GM18520 (cell line): Measurements from ENCODE around the gene PALM3.

Experiments used
- ATAC-seq: cut with Tn5 transposase; IDR thresholded peaks from one replicate; pipeline ENCODE4 v1.9.1; 2021; ENCODE audit not compliant: unreplicated experiment

The PALM3 gene, protein sequence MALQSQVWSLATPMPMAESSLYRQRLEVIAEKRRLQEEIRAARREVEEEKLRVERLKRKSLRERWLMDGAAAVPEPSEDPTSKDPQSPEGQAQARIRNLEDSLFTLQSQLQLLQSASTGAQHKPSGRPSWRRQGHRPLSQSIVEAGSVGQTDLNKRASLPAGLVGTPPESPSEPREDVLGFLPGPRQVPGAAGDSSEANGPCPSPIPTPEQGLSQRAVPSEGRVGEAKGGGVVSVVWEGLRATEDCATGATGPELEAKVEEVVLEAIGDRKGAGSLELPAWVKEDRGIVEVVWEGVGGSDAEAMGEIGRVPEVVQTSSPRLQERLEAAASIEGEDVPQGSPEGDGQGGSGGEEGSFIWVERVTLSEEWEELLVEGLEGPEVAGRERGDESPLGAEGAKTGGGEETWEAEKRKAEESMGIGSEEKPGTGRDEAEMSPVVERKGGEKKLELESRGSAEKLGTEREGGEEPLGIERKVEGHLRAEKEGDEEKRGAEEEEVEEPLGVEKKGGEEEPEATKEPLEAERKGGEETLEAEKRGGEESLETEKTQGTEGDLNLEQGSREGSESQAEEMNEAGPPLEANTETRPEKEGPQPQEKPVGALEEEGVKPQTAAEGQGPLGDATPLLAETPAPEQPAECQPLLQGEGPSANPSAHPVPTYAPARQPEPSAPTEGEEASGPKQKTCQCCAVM

DNA sequence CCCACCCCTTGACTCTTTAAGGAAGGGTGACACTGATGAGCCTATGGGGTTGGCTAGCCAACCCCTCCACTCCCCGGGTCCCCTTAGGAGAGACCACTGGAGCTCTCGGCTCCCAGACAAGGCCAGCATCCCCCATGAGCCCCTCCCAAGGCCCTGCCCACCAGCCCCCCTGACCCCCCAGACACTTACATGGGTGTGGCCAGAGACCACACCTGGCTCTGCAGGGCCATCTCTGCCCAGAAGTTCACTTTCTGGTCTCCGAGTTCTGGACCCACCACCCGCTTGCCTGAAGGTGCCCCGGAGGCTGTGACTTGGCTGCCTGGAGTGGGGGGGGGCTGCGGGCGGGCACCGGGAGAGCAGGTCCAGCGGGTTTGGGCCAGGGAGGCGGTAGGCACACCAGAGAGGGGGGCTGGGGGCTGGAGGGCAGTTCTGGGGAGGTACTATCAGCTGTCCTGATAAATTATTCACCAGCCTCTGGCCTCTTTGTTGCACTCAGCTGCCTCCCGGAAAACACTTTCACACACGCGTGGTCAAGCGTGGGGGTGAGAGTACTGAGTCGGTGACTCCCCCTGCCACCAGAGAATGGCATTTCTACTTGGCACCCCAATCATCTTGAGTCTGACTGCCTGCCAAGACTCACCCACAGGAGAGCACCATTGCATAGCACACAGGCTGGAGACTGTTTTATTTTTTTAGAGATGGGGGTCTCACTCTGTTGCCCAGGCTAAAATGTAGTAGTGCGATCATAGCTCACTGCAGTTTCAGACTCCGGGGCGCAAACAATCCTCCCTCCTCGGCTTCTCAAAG, at the start of gene PALM3:
Gene PALM3 (minus strand): TSS at position 326 of the 807 bp plus-strand sequence. CDS start 96 bp downstream, at position 230.
- no peak for ATAC-seq

DNA sequence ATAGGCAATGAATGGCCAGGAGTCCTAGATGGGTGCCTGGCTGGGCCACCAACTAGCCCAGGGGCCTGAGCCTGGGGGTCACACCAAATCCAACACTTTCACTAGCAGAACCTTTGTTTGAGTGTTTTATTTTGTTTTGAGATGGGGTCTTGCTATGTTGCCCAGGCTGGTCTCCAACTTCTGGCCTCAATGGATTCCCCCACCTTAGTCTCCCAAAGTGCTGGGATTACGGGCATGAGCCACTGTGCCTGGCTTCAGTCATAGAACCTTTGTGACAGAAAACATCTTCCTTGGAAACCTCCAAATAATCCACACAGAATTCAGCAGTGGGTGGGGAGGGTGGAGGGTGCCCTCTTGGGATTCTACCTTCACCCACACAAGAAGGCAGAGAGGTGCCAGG, 49.6 kb upstream of the PALM3 start:
- no peak for ATAC-seq

DNA sequence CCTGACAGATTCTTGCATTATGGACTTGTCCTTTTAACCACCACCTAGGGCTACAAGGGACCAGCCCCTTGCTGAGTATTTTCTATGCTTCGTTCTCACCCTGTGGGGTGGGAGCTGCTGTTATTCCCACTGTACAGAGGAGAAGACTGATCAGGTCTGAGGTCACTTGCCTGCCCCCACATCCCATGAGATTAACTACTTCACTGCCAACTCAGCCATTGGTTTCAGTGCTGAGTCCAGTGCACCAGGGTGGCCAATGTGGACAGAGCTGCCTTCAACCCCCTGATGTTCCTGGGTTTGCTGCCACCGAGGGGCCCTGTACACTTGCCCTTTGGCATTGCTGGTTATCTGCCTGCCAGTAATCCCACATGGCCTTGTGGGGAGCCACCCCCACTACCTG, 48.8 kb upstream of the PALM3 start:
- ATAC-seq: no peak

DNA sequence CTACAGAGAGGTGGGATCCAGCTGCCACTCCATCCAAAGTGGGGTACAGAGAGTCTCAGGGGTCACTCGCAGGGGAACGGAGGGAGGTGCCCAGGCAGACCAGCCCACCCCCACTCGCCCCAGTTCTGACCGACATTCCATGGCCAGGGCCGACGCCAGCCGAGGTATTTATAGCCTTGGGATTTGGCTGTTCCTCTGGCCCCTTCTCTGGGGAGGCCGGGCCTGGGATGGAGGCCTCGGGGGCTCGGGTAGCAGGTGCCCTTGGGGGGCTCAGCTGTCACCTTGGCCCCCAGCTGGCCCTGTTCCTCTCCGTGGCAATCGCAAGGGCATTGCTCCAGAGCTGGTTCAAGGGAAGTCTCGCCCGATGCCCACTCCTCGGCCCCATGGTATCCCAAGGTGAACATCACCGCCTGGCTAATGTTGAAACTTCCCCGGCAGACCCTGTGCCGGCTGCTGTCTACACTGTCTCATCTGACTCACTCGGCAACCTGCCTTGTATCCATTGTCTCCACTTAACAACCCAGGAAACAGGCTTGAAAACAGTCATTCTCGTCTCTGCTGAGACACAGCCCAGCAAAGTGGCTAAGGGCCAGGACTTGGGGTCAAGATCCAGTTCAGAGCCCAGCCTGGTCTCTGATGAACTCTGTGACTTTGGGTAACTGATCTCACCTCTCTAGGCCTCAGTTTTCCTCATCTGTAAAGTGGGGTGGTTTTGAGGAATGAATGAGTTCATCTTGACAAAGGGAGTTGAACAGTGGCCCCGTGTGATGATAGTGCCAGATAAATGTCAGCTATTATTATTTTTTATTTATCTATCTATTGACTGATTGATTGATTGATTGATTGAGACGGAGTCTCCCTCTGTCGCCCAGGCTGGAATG, 45.9 kb upstream of the PALM3 start:
- ATAC-seq: no peak

DNA sequence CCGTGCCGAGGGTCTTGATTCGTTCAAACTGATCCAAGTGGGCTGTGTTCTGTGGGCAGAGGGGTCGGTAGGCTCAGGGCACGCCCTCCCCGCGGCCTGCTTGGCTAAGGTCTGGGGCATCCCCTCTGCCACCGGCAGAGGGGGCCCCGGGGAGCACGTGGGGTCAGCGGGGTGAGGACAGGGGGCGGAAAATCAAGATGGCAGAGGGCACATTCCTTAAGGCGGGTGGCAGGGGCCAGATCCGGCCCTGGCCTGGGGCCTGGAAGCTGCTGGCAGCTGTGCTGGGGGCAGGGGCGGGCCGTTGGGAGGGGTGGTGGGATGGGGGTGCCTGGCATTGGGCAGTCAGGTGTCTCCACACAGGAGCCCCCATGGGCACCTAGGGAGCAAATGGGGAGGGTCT, 45.0 kb upstream of the PALM3 start:
- ATAC-seq: no peak

DNA sequence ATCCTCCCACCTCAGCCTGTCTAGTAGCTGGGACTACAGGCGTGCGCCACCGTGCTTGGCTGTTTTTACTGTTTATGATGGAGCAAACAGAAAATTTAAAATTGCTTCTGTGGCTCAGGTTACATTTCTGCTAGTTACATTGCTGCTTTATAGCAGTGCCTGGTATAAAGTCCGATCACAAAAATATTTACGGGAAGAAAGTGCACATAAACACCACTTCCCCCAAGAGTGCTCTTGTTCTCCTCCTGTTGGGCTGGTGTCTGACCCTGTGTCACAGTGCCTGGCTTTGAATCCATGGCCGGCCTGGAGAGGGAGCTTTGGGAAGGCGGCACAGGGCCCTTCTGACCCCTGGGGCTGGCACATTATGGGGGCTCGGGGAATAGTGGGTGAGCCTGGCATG, 43.8 kb upstream of the PALM3 start:
- no peak for ATAC-seq

DNA sequence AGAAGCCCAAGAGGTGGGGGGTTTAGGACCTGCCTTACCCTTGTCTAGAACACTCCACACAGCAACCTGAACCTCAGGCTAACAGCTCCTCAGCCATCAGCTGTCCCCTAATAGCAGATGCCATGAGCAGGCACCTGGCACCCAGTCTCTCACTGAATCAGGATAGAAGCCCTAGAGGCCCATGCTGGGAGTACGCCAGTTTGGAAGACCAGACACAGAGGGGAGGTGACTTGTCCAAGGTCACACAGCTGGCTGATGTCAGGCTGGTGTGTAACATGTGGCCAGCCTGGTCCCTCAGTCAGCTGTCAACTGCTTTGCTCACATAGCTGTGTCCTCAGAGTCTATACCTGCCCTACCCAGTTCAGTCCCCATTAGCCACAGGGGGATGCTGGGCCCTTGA, 41.4 kb upstream of the PALM3 start:
- no peak for ATAC-seq

DNA sequence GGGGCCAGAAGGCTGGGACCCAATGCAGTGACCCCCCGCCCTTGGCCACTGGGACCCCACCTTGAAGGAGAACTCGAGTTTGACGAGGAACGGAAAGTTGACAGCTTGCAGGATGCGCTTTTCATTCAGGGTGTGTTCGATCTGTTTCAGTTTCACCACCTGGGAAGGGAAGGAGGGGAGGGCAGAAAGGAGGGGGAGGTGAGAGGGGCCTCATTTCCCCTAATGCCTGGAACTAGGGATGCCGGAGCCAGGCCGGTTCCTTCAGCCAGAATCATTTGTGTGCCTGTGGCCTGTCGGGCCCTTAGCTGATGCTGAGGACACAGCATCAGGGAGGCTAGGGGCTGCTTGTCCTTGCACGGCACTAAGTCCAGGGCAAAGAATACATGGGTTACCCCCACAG, 40.9 kb upstream of the PALM3 start:
- no peak for ATAC-seq

DNA sequence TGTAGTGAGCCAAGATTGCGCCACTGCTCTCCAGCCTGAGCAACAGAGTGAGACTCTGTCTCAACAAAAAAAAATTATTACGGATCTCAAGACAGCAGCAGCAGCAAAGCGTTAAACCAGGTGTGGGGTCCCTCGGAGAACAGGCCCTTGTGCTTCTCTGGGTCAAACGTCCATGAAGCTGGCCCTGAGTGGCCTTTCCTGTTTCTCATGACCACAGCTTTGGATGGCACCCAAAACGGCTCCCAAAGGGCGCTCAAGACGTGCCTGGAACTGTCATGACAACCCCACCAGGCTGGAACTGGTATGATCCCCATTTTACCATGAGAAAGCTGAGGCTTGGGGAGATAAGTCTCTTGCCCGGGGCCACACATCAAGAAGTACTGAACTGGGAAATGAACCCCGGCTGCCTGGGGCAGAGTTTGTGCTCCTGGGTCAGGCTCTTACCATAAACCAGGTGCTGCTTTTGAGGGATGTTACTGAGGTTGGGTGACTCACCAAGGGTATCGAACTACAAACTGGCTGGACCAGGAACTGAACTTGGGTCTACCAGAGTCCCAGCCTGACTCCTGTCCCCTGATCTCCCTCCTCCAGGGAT, 40.3 kb upstream of the PALM3 start:
- ATAC-seq: no peak

DNA sequence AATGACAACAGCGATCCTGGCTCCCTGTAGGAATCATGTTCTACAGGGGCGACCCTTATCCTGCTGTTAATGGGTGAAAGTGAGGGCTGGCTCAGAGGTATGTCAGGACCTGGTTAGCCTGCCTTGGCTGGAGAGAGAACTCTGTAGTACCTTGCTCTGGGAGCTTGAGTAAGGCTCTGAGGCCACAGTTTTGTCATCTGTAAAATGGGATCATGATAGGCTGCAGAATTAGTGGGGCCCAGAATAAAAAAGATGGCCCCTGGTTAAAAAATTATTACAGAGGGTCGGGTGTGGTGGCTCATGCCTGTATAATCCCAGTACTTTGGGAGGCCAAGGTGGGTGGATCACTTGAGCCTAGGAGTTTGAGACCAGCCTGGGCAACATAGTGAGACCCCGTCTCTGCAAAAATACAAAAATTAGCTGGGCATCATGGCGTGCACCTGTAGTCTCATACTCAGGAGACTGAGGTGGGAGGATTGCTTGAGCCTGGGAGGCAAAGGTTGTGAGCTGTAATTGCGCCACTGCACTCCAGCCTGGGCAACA, 39.2 kb upstream of the PALM3 start:
- ATAC-seq: no peak

DNA sequence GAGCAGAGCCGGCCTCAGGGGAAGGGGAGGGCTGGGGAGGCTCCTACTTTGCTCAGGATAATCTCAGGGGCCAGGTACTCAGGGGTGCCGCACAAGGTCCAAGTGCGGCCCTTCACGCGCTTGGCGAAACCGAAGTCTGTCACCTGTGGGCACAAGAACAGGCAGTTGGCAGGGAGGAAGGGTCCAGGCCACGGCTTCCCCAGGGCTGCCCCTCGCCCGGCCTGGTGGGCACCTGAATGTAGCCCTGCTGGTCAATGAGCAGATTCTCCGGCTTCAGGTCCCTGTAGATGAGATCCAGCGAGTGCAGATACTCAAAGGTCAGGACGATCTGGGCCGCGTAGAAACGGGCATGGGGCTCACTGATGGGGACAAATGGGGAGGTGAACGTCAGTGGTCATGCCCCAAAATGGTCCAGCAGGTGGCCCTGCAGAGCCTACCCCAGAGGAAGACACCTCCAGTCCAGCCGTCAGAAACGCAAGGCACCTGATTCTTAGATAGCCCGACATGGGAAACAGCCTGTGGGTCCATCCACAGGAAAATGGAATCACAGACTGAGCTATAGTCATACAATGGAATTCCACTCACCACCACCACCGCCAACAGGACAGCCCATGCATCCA, 35.8 kb upstream of the PALM3 start:
- ATAC-seq: no peak

DNA sequence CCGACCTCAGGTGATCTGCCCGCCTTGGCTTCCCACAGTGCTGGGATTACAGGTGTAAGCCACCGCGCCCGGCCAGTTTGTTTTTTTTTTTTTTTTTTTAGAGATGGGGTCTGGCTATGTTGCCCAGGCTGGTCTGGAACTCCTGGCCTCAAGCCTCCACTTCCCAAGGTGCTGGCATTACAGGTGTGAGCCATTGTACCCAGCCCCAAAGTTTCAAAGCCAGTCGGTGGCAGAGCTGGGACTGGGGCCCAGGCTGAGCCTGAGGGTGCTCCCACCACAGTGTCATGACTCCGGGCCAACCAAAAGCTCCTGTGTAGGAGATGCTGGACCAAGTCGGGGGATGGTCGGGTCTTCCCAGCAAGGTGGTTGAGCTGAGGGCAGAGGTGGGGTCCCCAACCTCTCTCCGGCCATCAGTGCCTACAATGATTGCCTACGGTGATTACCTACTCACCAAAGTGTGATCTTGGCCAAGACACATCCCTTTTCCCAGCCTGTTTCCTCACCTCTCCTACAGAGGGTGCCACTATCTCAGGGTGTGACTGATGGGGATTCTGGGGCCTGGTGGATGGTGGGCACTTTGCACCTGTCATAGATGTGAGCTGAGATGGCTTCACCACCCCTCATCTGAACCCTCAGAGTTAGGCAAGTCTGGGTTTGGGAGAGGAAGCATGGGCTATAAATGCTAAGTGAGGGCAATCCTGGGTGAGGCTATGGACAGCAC, 34.6 kb upstream of the PALM3 start:
- no peak for ATAC-seq

DNA sequence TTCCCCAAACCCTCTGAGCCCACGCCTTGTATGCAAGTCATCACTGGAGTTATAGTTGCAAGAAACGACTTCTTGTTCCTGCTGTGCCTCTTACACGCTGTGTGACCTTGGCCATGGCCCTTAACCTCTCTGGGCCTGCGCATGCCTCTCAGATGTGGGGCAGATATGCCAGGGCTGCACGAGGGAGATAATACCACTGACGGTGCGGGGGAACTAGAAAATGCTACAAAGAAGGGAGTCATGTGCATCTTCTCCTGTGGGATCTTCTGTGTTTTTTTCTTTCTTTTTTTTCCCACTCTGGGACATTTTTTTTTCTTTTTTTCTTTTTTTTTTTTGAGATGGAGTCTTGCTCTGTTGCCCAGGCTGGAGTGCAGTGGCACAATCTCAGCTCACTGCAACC, 33.0 kb upstream of the PALM3 start:
- no peak for ATAC-seq

DNA sequence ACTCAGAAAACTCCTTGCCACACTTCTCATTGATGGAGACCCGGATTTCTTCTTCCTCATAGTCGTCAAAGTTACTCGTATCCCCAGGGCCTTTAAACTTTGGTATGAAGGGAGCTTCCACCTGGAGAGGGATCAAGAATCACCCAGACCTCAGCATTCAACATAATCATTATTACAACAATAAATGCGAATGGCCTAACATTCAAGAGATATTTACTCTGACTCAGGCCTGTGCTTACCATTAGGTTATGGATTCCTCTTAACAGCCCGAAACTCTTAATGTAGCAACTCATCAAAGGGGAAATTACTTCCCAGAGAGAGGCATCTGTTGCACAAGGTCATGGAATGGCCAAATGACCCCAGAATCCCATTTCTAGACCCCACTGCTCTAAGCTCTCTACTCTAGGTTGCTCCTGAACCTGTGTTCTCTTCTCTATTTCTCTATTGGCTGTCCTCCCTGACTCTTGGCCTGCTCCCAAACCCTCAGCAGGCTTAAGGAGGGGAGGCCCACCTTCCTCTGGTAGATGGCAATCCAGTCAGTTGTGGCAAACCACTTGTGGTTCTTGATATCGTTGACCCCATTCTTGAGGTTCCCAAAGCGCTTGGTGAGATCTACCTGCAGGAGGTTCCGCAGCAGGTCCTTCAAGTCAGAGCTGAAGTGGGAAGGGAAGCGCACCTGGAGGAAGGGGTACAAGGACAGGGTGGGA, 31.4 kb upstream of the PALM3 start:
- no peak for ATAC-seq

DNA sequence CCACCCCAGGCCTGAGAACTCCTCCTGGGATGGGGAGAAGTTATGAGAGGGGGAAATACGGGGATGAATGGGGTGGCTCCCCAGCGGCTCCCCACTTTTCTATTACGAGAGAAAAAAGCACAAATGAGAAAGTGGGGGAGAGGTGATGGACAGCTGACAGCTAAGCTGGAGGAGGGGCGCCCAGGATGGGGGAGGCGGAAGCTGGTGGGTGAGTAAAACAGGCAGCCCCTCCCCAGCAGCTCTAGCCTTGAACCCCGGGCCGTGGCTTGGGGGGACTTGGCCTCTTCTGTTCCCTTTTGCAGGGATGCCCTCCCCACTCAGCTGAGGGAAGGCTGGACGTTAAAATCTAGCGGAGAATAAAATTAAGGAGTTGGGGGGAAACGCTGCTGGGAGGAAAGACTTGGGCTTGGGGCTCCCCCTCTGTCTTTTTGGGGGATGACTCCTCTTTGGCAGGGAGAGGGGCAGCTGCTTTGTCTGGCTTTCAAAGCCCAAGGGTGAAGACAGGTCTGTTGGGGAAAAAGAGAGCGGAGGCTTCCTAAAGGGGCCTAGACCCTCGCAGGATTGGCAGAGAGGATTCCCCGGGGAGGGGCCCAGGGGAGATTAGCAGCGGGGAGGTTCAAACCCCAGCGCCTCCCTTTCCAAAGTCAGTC, 30.1 kb upstream of the PALM3 start:
- no peak for ATAC-seq

DNA sequence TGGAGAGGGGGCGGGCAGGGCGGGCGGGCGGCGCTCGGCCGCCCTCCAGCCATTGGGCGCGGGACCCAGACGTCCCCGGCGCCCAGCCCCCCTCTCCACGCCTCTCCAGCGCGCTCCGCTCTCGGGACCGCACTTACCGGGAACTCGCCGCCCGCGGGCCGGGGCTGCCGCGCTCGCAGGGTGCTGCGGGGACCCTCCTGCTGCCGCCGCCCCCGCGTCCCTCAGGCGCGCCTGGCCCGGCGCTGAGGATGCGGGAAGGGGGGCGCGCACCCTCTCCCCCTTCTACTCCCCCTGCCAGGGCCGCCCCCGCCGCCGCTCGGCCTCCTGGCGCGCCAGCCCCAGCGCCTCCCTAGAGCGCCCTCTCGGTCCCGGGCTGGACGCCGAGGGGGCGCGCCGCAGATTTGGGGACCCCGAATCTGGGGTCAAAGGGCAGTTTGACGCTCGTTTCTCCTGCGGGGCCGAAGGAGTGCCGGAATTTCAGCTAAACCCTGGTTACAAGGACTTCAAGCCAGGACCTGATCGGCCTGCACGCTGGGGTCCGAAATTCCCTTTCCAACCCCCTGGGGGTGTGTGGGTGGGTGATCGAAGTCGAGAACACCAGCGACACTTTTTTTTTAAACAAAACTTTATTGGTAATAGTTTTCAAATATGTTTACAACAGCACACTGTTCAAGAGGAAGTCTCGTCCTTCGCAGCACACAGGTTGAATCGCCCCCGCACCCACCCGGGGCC, 29.4 kb upstream of the PALM3 start:
- peak; percentile 51 for ATAC-seq

DNA sequence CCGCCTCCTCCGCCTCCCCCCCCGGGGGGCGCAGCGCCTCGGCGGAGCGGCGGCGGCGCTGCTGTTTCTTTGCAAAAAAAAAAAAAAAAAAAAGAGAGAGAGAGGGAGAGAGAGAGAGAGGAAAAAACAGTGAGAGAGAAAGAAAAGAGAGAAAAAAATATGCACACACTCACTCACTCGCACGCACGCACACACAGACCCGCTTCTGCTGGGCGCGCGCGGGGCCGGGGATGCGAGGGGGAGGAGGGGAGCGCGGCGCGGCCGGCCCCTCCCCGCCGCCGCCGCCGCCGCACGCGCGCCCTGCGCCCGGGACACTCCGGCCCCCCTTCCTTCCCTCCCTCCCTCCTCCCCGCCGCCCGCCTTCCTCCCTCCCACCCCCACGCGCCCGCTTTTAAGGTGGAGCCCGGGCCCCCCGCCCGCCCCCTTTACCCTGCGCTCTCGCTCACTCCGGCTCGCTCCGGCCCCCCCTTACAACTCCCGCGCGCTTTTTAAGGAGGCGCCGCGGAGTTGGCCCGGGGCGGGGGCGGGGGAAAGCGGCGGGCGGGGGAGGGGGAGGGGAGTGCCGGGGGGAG, 28.7 kb upstream of the PALM3 start, which contains the start of gene SAMD1:
Gene SAMD1 (minus strand): TSS at position 243 of the 572 bp plus-strand sequence.
- peak; percentile 12 for ATAC-seq
